HG03108 (cell line): ENCODE results near the gene AP1M2.
"Not testable (repeated sequence)": the region's sequence is repeated elsewhere in the genome, so short reads cannot be mapped to it uniquely, and the experiment has no call there.

Experiments used
- ATAC-seq: cut with Tn5 transposase; IDR thresholded peaks from one replicate; pipeline ENCODE4 v1.9.1; 2021; ENCODE audit warnings: moderate library complexity; ENCODE audit not compliant: unreplicated experiment

The AP1M2 gene

DNA sequence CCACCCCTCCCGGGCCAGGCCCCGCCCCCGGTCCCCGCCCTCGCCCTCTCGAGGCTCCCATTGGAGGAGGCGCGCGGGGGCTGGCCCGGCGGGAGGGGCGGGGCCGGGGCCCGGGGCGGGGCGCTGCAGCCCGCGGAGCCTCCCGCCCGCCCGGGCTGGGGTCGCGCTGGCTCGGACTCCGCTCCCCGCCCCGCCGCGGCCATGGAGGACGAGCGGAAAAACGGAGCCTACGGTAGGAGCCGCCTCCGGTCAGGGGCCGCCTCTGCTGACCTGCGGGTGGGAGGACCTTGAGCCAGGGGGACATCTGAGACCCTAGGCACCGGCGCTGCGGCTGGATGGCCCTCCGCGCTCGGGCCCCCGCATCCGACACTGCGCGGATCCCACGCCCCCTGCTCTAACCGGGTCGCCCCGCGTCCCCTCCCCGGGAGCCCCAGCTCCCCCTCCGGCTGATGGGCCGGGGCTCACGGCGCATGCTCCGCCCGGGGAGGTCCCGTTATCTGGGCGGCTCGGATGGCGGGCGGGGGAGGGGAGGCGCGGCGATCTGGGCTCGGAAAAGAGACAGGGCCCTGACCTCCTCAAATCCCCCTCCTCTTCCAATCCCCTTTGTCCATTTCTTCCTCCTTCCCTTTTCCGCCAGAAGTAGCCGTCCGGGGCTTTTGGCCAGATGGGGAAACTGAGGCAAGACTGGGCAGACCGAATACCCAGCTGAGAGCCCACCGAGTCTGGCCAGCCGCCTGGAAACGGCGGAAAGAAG, 15.4 kb upstream of the AP1M2 start:
- peak; percentile 39 for ATAC-seq

DNA sequence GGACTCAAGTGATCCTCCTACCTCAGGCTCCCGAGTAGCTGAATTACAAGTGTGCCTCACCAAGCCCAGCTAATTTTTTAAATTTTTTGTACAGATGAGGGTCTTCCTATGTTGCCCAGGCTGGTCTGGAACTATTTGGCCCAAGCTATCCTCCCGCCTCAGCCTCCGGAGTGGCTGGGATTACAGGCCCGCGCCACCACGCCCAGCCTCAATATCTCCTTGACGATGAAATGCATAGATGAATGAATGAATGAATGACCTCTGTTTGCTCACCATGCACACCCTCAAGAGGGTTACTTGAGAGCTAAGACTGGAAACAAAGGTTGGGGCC, 14.9 kb upstream of the AP1M2 start:
- ATAC-seq, result no peak

GRCh38 chr19:10600149-10600548, 13.0 kb upstream of the AP1M2 start:
- no peak for ATAC-seq

DNA sequence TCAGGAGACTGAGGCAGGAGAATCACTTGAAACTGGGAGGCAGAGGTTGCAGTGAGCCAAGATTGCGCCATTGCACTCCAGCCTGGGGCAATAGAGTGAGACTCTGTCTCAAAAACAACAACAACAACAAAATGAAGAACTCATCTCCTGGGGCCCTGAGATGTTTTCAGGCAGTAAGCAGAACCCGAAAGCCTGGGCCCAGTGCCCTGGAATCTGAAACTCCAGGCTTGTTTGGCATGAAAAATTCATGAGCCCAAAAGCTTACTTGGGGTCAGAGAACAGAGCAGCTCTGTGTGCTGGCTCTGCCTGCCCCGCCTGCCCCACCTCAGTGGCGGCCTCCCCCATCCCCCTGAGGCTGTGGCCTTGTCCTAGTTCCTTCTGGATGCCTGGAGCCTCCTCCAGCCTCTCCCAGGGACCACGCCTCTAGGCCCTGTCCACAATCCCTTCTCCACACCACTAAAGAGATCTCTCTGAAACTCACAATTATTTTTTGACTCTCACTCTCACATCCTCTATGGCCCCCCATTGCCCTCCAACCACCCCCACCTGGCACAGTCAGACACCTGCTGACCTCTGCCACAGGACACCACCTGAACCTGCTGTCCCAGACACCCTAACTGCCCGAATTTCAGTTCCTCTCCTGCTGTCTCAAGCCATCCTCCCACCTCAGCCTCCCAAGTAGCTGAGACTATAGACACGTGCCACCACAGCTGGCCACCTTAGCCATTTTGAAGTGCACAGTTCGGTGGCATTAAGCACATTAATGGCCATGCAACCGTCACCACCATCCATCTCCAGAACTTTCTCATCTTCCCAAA, 6.9 kb upstream of the AP1M2 start:
- peak; percentile 64 for ATAC-seq

DNA sequence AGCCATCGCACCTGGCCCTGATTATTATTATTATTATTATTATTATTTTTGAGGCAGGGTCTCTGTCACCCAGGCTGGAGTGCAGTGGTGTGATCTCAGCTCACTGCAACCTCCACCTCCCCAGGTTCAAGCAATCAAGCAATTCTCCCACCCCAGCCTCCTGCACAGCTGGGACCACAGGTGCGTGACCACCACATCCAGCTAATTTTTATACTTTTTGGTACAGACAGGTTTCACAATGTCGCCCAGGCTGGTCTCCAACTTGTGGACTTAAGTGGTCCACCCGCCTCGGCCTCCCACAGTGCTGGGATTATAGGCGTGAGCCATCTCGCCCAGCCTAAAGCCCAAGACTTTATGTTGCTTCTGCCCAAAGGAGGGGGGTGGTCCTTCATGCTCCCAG, 6.0 kb upstream of the AP1M2 start:
- ATAC-seq, result no peak

DNA sequence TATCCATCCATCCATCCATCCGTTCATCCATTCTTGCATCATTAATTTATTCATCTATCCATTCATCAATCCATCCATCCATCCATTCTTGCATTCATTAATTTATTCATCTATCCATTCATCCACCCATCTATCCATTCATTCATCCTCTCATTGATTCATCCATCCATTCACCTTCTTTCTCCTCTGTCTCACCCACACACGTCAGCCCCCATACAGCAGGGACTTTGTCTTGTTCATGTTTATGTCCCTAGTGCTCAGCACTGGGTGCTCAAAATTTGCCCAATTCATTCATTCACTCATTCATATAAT, 683 bp upstream of the AP1M2 start:
- ATAC-seq, result no peak

DNA sequence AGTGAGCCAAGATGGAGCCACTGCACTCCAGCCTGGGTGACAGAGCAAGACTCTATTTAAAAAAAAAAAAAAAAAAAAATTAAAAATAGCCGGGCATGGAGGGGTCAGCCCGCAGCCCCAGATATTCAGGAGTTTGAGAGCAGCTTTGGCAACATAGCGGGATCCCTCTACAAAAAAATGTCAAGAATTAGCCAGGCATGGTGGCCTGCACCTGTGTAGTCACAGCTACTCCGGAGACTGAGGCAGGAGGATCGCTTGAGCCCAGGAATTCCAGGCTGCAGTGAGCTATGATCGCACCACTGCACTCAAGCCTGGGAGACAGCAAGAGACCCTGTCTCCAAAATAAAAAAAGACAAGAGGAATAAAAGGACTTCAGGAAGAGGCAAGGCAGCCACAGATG, 716 bp downstream of the AP1M2 start:
- ATAC-seq, result no peak

DNA sequence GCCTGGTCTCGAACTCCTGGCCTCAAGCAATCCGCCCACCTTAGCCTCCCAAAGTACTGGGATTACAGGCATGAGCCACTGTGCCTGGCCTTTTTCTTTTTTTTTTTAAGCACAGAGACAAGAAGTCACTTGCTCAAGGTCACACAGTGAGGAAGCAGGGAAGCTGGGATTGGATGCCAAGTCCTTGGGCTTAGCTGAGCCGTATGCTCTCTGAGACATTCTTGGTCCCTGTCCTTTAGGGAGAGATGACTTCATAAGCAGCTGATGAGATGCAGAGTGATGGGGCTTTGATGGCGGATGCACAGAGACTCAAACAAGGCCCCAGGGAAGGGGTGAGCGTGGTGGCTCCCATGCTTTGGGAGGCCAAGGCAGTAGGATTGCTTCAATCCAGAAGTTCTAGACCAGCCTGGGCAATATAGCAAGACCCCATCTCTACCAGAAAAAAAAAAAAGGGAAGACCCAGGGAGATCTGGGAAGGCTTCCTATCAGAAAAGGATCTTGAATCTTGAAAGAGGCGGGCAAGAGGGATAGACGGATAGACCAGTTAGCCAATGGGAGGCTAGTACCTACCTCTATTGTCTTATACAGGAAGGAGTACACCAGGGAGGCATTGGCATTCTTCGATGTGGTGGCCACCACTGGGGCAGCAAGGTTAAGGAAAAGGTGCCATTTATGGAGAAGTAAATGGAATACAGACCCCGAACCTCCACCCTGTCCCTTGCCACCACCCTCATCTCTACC, 3.9 kb downstream of the AP1M2 start:
- no peak for ATAC-seq

DNA sequence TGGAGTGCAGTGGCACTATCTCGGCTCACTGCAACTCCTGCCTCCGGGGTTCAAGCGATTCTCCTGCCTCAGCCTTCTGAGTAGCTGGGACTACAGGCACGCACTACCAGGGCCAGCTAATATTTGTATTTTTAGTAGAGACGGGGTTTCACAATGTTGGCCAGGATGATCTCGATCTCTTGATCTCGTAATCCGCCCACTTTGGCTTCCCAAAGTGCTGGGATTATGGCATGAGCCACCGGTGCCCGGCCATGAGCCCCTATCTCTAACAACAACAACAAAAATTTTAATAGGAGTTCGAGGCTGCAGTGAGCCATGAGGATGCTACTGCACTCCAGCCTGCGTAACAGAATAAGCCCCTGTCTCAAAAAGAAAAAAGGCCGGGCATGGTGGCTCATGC, 5.0 kb downstream of the AP1M2 start:
- no peak for ATAC-seq

DNA sequence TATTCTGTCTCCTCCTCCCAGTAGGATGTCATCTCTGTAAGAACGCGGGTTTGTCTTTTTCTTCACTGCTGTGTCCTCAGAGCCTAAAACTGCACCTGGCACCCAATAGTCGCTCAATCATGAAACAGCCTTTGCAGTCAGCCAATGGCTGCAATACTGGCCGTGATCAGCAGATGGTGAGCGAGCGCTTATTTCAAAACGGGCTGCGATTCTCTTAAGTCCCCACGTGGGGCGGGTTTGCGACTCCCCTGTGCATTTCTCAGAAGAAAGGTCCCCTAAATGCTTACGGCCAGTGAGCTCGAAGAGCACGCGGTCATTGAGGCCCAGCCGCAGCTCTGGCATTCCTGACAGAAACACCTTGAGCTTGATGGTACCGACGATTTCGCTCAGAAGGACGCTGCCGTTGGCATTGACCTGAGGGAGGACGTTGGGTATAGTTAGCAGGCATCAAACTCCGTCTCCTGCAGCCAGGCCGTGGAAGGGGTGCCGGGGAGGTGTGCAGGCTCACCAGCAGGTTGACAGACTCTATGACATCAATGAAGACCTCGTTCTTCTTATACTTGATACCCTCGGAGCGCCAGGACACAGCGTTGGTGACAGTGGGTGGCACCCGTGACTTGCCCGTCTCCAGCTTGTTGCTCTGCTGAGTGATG, 6.0 kb downstream of the AP1M2 start:
- ATAC-seq, result no peak

GRCh38 chr19:10577951-10578350, 9.2 kb downstream of the AP1M2 start:
- ATAC-seq, result no peak

DNA sequence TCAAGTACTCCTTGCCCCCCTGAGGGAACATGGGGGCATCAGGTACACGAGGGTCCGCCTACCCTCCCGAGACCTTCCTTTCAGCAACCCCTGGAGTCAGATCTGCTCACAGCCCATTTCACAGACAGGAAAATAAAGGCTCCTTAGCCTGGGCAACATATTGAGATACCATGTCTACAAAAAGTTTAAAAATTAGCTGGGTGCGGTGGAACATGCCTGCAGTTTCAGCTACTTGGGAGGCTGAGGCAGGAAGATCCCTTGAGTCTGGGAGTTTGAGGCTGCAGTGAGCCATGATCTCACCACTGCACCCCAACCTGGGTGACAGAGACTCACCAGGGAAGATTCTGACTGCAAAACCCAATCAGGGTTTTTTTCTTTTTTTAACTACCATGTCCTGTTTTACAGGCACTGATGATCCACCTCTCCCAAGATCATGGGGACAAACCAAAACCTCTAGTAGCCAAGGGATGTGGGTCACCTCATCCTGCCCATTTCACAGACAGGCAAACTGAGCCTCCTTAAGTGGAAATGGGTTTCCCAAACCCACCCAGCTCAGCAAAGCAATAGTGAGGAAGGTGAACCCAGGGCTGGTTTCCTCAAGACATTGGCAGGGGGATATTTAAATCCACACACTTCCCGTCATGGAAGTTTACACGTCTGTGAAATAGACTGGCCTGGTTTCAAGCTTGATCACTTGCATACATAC, 11.9 kb downstream of the AP1M2 start:
- ATAC-seq, result no peak

DNA sequence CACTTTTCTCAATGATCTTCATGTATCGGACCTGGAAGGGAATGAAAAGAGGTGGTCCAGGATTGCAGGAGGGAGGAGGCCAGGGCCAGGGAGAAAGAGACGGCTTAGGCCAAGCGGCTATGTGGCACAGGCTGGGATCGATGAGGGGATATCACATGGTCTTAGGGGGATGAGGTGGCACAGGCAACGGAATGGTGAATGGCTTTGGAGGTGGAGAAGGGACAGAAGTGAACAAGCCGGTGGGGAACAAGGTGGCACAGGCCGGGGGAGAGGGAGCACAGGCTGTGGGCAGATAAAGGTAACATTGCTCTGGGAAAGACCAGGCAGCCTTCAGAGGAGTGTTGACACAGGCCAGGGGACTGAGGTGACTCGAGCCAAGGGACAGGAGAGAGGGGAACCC, 12.7 kb downstream of the AP1M2 start:
- ATAC-seq, result no peak

- ATAC-seq, result not testable (repeated sequence)
These were observed 13.3 kb downstream of the AP1M2 start for GRCh38 chr19:10573793-10574192.

DNA sequence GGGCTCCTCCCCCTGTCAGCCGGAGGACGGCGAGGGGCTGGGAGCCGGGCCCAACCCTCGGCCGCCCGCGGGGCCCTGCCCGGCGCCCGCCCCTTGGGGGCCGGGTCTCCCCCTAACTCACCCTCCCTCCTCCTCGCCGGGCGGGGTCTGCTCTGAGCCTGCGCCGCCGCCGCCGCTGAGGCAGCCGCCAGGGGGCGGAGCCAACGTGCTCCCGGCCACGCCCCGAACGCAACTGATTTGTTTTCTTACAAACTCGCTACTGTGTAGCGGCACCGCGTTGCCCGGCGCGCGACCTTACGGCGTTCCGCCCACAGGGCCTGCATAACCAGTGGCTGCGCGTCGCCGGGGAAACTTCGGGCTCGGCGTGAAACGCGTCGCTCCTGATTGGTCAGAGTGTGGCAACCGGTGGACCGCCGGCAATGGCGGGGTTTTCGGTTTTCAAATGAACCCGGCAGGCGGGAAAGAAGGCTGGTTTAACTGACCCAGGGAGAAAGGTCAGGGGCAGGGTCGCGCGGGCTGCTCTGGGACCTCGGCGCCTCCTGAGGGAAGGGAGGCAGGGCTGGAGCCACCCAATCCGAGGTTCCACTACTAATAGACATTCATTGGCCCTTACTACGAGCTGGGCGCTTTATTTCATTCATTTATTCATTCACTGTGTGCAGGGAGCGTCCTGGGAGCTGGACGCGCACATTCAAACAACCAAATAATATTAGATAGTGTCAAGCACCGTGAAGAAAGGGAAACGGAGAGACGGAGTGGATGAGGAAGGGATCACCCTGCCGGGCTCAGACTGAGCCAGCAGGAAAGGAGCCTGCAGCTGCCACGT, 18.1 kb downstream of the AP1M2 start, which contains the start of gene CDKN2D:
CDKN2D (minus strand) TSS at position 154 of the 826 bp plus-strand sequence. CDS start 326 bp downstream, outside the sequence.
- ATAC-seq, result peak; percentile 65

DNA sequence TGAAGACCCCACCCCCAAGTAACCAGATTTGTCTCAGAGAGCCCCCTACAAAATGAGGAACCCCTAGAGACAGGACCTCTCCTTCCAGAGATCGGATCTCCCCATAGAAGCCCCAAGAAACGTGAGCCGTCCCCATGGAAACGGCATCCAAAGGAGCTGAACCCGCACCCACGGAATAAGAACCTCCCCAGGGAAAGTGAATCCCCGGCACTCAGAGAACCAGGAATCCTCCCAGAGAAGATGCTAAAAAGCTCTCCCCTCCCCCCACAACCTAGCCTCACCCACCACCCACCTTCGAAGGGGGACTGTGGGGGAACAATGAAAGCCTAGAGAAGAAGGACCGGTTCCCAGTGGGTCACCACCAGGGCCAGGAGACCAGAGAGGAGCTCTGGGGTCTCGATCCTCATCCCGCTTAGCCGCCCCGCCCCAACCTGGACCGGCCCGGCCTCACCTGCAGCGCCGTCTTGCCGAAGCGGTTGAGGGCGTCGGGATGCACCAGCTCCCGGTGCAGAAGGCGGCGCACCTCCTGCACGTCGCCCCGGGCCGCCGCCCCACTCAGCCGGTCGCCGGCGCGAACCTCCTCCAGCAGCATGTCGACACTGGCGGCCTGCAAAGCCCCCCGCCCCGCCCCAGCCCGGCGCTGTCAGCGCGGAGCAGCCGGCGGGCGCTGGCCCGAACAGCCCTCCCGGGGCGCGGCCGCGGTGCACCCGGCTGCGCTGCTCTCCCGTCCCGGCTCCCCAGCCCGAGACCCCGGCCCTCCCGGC, 18.9 kb downstream of the AP1M2 start:
- peak; percentile 8 for ATAC-seq

DNA sequence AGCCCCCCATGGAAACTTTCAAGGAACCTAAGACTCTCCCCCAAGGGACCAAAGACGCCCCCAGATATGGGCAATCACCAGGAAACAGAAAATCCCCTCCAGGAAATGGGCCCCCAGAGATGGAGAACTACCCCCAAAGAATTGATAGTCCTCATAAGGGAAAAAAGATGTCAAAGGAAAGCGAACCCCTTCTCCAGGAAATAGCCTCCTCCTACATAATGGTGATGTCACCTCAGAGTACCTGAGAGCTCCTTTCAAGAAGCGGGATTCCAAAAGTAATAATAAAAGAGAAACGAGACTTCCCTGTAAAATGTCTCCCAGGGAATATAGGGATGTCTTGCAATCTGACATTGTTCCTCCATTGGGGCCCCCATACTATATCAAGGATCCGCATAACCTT, 19.5 kb downstream of the AP1M2 start:
- no peak for ATAC-seq

GRCh38 chr19:10566658-10567410, 20.3 kb downstream of the AP1M2 start:
- ATAC-seq, result no peak

GRCh38 chr19:10566408-10566657, 20.8 kb downstream of the AP1M2 start:
- ATAC-seq, result no peak
